AG20443 (cell line): Measurements from ENCODE around the gene LRRN4CL.
A peak's percentile ranks its signal among the peaks of the same experiment; 100 is the strongest.
"Not testable (repeated sequence)": the region's sequence is repeated elsewhere in the genome, so short reads cannot be mapped to it uniquely, and the experiment has no call there.

Experiments used
- DNase-seq: peaks from one replicate; pipeline ENCODE4 v3.0.0; 2012; ENCODE audit warnings: low spot score, mixed read lengths

LRRN4CL gene

GRCh38 chr11:62709247-62710000 lies 20.1 kb upstream of the LRRN4CL start:
- peak; percentile 94 for DNase-seq

- no peak for DNase-seq
Observed at GRCh38 chr11:62708793-62709192, 19.5 kb upstream of the LRRN4CL start.

GRCh38 chr11:62708392-62708791 lies 19.1 kb upstream of the LRRN4CL start:
- no peak for DNase-seq

GRCh38 chr11:62707277-62707861 lies 18.0 kb upstream of the LRRN4CL start, which contains the start of the genes BSCL2 and GNG3:
TSS of gene BSCL2 (minus strand) at chr11:62707424. CDS start at chr11:62707195, 229 bp downstream.
TSS of gene GNG3 (plus strand) at chr11:62707676. CDS start at chr11:62708296, 620 bp downstream.
- DNase-seq = no peak

- no peak for DNase-seq
Observed at GRCh38 chr11:62706850-62707247, 17.5 kb upstream of the LRRN4CL start.

- DNase-seq = peak; percentile 96
Observed at GRCh38 chr11:62705880-62706849, 16.8 kb upstream of the LRRN4CL start.

- no peak for DNase-seq
Observed at GRCh38 chr11:62705413-62705812, 16.1 kb upstream of the LRRN4CL start.

GRCh38 chr11:62703921-62704320 lies 14.6 kb upstream of the LRRN4CL start:
- not testable (repeated sequence) for DNase-seq

- DNase-seq = no peak
Observed at GRCh38 chr11:62702246-62702645, 12.9 kb upstream of the LRRN4CL start.

GRCh38 chr11:62694455-62695167 lies 5.3 kb upstream of the LRRN4CL start:
- peak; percentile 80 for DNase-seq

GRCh38 chr11:62693624-62694023 lies 4.3 kb upstream of the LRRN4CL start:
- not testable (repeated sequence) for DNase-seq

GRCh38 chr11:62688491-62688890 lies 839 bp downstream of the LRRN4CL start:
- DNase-seq = no peak

- DNase-seq = no peak
Observed at GRCh38 chr11:62687508-62688396, 1.6 kb downstream of the LRRN4CL start.

- DNase-seq = no peak
Observed at GRCh38 chr11:62682518-62682917, 6.8 kb downstream of the LRRN4CL start.

- DNase-seq = peak; percentile 75
Observed at GRCh38 chr11:62680825-62681240, 8.5 kb downstream of the LRRN4CL start.

- DNase-seq = peak; percentile 92
Observed at GRCh38 chr11:62678770-62679696, 10.3 kb downstream of the LRRN4CL start, which contains the start of gene UBXN1. TSS of gene UBXN1 (minus strand) at chr11:62679073. CDS start at chr11:62678923, 150 bp downstream.

- no peak for DNase-seq
Observed at GRCh38 chr11:62678433-62678769, 10.9 kb downstream of the LRRN4CL start.

GRCh38 chr11:62677714-62678113 lies 11.6 kb downstream of the LRRN4CL start:
- no peak for DNase-seq

- DNase-seq = no peak
Observed at GRCh38 chr11:62677156-62677555, 12.2 kb downstream of the LRRN4CL start.
